Measurements from ENCODE around the gene PTRH1. TPM values are rescaled to one million over a fixed set of nuclear protein-coding genes. Genes with fewer than 3 reads are reported as not detected.

Gene PTRH1
- total RNA-seq, 1 donor from 2014 or later = 22.3 TPM

DNA sequence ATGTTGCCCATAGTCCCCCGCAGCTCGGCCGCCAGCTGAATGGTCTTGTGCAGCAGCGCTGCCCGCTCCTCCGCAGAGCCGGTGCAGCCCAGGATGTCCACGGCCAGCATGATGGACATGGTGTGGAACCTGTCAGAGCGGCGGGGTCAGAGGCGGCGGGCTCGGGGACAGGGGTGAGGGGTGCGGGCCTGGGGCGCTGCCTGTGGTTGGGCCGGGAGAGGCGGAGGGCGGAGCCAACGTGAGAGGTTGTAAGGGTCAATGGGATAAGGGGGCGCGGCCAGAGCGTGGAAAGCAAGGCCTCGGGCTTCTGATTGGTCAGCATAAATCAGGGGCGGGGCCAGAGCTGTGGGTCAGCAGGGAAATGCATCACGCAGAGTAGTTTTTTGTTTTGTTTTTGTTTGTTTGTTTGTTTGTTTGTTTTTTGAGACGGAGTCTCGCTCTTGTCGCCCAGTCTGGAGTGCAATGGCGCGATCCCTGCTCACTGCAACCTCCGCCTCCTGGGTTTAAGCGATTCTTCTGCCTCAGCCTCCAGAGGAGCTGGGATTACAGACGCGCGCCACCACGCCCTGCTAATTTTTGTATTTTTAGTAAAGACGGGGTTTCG, 26.5 kb upstream of the PTRH1 start:
- peak; percentile 48 for DNase-seq

DNA sequence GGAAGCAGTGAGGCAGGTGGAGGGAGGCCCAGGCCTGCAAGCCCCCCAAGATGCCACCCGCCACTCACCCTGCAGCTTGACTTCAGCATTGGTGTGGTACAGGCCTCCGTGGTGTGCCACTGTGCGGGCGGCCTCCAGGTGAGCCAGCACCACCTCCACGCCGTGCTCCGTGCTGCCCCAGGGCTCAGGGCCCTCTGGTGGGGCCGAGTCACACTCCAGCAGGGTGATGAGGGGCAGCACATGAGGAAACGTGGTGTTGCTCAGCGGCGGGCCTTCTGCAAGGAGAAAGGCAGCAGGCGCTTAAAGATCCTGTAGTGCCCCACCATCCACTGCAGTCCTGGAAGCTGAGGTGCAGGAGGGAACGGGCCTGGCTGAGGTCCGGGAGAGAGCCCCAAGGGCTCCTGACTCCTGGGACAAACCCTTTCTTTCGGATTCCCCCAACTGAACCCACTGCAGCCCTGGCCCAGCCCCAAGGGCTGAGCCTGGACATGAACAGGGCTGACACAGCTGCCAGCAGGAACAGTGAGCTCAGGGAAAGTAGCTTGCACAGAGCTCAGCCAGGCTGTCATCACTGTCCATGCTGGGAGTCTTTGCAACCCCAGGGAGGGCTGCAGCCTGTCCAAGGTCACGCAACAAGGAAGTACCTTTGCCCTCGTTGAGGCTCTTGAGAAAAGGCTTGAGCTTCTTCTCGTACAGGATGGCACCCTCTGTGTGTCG, 24.3 kb upstream of the PTRH1 start:
- DNase-seq = no peak

DNA sequence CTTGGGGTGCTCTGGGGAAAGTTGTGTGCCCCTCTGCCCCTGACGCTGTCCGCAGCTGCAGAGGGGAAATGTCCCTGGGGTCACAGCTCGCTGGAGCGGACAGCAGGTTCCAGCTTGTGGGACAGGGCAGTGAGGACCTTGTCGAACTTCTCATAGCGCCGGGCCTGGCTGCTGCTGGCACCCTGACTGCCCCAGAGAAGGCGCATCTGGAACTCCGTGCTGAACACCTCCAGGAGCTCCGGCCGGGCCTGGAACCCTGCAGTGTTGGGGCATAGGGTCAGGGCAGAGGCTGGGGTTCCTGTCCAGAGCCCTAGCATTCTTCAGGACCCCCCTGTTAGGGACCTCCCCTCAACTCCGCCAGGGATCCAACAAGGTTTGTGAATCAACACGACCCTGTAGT, 23.2 kb upstream of the PTRH1 start:
- no peak for DNase-seq

DNA sequence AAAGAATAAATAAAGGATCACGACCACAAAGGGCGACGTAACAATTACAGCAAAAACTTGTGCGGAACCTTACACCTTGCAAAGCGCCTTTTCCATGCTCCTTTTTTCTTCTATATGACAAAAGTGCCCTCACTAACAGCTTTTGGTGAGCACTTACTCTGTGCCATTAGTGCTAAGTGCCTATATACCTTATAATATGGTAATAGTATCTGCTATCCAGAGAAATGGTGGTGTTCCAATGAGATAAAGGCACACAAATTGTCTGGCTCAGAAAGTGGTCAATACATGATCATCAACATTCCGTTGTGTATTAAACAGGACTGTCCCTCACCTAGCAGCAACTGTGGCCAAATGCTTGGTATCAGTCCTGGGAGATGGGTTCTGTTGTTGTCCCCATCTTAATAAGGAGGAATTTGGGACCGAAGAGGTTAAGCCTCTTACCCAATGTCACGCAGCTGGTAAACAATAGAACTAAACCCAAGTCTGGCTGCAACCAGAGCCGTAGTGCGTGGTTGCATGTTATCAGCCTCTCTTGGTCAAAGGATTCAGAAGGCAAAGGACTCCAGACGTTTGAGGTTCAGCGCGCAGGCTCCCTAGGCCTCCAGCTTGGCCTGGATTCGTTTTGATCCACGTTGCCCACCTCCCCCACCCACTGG, 20.2 kb upstream of the PTRH1 start:
- DNase-seq = peak; percentile 41

DNA sequence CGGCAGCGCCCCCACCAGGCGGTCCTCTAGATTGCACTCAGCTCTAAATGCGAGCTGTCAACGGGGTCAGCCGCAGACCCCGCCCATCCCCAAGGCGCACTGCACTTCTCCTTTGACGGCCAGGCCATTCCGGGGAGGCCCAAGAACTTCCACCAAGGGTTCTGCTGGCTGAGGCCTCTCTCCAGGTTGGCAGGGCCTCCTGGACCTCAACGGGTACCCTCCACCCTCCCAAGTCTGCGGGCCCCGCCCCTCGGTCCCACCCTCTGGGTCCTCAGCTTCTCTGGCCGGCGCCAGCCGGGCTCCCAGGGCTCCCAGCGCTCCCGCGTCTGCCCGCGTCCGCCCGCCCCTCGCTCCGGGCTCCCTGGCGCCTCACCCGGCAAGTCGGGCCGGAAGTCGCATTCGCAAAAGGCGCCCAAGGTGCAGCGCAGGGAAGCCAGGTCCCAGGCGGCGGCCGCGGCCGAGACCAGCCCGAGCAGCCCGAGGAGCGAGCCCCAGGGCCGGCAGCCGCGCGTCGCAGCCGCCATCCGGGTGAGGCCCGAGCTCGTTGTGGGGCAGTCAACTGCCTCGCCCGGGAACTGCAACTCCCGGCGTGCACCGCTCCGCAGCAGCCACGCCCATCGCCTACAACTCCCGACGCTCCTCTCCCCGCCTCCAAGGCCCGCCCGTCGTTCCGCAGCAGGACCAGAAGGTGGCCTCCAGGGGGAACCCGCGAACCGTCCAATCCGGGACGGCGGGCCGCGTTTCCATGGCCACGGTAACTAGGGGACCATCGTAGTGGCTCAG, 19.5 kb upstream of the PTRH1 start, which contains the start of gene TOR2A:
TOR2A (minus strand) TSS at position 548 of the 783 bp plus-strand sequence; CDS start at position 524, 24 bp downstream.
- DNase-seq = peak; percentile 99

DNA sequence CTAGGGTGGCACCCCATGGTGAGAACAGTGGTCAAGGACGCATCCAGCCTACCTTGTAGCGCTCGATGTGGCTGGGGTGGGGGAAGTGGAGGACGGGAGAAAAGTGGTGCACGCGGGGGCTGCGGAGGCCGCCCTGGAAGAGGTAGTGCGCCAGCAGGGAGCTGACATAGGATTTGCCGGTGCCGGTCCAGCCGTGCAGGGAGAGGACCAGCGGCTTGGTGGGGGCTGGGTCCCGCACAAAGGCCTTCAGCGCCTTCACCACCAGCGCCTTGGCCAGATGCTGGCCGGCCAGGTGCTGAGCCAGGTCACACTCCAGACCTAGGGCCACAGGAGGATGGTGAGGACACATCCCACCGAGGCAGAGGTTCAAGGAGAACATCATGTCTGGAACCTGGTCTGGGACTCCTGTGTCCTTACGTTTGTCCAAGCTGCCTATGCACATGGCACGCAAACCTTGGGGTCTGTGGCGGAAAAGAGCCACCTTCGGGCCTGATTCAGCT, 18.8 kb upstream of the PTRH1 start:
- DNase-seq = no peak

DNA sequence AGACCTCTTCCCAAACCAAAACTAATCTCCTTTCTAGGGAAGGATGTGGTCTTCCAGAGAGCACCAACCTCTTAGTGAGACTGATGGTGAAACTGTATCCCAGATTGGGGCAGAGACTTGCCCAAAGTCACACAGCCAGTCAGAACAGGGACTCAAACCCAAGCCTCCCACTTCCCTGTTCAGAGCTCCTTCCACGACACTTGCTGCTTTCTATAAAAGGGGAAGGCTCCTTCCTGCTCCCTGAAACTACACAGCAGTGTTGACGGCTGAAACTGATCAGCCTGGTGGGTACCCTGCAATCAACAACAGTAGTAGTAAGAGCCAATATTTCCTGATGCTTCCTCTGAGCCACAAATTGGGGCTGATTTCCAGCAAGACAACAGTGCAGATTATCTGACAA, 18.2 kb upstream of the PTRH1 start:
- DNase-seq = no peak

DNA sequence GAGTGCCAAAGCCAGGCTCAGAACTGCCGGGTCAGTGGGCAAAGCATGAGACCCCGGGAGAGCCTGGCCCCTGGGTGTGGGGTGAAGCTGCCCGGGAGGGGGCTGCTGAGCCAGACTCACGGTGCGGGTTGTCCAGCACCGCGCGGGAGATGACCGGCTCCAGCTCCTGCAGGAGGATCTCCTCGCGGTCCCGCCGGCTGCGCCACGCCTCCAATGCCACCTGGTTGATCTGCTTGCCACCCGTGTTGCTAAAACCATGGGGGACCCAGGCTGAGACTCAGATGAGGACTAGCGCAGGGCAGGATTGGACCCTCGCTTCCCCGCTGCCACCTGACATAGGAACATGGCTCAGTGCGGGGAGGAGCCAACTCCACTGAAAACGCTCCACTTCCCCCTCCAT, 17.0 kb upstream of the PTRH1 start:
- no peak for DNase-seq

DNA sequence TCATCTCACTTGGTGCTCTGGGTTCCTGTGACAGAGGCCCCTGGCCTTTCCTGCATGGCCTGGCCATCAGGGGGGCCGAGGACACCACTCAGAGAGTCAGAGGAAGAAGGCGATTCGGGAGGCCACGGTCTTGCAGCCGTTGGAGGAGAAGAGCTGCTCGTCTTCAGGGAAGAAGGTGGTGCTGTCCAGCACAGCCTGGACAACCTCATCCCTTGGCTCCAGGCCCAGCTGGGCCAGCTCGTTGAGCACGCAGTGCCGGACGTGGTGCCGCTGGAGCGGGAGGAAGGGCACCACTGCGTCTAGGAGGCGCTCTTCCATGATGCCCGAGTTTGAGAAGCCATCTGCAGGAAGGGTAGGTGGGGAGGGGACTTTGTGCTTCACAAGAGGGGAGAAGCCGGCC, 16.5 kb upstream of the PTRH1 start:
- no peak for DNase-seq

DNA sequence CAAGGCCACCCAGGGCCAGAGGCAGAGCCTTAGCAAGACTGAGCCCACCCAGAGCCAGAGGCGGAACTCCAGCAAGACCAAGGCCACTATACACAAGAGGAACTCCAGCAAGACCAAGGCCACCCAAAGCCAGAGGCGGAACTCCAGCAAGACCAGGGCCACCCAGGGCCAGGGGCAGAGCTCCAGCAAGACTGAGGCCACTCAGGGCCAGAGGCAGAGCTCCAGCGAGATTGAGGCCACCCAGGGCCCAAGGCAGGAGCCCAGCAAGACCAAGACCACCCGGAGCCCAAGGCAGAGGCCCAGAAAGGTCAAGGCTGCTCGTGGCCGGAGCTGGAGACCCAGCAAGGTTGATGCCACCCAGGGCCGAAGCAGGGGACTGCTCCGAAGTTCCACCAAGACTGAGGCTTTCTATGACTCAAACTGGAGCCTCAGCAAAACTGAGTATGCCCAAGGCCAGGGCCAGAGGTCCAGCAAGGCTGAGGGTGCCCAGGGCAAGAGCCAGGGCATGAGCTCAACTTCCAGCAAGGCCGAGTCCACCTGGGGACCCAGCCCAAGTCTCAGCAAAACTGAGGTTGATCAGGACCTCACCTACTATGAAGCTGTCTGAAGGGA, 15.4 kb upstream of the PTRH1 start:
- no peak for DNase-seq

DNA sequence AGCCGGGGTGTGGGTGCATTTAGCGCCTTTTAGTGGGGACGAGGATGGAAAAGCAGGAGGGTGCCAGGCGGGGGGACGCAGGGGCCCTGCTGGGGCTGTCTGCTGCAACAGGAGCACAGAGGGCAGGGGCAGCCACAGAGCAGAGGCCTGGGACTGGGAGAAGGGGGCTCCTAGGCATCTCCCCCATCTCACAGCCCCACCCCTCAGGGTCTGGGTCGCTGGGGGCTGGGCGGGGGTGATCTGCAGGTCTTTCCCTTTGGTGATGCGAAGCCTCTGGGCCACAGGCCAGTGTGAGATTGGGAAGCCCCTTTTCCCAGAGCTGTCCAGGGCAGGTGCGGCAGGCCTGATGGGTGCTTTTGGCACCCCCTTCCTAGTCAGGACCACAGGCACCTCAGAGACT, 14.8 kb upstream of the PTRH1 start:
- no peak for DNase-seq

DNA sequence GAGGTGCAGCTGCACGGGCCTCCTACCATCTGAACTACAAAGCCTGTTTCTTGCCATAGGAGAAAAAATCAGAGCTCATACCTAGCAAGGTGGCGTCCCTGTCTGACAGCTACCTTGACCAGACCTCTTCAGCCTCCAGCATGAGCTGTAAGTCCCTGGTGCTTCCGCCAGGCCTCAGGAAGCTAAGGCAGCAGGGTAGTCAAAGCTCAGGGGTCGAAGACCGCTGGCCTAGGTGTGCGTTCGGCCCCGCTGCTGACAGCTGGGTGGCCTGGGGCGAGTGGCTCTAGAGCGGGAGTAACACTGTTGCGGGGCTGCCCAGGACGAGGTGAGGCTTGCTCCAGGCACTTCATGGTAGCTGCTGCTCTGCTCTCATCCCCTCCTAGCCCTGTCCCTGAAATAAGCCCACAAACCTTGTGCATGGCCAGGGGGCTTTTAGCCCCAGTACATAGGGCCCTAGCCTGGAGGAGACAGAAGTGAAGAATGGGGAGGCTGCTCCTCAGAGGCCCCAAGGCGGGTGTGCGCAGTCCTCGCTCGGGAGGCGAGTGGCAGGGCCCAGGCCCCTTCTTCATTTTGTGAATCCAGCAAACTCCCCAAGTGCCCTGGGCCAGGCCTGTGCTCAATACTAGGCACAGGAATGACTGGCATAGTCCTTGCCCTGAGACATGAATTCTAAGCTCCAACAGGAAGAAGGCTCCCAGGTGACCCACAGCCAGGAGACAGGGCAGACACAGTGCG, 14.2 kb upstream of the PTRH1 start:
- DNase-seq = no peak

DNA sequence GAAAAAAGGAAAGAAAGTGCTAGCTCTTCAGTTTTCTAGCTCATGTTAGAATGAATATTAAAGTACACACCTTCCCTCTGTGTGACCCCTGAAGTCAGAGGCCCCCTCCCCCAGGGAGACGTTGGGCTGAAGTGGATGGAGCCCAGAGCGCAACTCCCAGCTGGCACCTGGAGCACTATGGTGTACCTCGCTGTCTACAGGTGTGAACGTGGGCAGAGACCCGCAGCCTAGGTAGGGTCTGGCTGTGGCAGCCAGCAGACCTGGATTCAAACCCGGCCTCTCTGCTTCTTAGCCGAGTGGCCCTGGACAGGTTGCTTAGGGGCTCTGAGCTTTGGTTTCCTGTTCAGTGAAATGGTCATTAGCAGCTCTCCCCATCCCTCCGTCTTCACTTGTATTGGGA, 13.3 kb upstream of the PTRH1 start:
- no peak for DNase-seq

DNA sequence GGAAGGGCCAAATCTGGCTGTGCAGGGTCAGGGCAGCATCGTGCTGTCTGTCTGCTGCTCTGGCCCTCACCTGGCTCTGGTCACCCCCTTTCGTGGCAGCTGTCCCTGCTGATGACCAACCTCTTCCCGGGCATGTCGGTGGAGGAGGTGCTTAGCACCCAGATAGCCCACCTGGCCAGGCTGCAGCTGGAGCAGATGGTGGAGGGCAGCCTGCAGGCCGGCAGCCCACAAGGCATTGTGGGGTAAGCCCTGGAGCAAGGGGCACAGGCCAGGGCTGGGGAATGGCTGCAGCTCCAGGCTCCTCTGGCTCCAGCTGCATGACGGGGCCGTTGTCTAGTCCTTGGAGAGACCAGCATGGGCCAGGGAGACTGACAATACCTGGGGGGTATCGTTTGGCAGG, 11.4 kb upstream of the PTRH1 start:
- no peak for DNase-seq

DNA sequence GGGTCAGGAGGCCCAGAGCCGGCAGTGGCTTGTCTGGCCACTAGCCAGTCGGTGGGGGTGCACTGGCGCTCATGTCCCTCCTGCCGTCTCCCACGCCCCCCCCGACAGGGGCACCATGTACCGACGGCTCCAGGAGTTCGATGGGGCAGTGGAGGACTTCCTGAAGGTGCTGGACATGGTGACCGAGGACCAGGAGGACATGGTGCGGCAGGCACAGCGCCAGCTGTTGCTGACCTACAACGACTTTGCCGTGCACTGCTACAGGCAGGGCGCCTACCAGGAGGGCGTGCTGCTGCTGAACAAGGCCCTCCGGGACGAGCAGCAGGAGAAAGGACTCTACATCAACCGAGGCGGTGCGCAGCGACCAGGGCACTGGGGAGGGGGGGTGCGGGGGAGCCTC, 8.5 kb upstream of the PTRH1 start:
- no peak for DNase-seq

DNA sequence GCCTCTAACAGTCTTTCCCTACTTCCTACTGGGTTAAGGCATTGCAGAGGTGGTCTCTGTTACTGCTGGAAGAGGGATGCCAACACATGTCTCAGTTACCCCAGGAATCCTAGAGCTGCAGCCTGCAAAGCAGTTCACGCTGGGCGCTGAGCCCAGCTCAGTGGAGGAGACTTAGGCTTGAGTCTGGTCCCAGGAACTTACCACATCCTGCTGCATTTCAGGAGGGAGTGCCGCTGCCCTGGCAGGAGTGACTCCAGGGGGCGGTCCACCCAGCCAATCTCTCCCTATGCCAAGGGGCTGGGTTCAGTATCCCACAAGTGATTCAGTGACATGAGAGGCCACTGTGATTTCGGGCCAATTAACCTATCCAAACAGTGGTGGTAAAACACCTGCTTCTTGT, 8.0 kb upstream of the PTRH1 start:
- DNase-seq = no peak

DNA sequence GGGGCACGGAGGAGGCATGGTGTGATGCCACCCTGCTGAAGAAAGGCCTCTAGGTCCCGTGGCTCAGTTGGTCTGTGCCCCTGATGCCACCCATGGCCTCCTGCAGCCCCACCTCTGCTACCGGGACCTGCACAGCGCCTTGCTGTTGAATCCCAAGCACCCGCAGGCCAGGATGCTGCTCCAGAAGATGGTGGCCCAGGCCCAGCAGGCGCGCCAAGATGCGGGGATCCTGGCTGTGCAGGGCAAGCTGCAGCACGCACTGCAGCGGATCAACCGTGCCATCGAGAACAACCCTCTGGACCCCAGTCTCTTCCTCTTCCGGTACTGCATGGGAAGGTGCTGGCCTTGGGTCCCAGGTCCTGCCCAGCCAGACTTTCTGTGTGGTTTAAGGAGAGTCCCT, 7.5 kb upstream of the PTRH1 start:
- DNase-seq = no peak

DNA sequence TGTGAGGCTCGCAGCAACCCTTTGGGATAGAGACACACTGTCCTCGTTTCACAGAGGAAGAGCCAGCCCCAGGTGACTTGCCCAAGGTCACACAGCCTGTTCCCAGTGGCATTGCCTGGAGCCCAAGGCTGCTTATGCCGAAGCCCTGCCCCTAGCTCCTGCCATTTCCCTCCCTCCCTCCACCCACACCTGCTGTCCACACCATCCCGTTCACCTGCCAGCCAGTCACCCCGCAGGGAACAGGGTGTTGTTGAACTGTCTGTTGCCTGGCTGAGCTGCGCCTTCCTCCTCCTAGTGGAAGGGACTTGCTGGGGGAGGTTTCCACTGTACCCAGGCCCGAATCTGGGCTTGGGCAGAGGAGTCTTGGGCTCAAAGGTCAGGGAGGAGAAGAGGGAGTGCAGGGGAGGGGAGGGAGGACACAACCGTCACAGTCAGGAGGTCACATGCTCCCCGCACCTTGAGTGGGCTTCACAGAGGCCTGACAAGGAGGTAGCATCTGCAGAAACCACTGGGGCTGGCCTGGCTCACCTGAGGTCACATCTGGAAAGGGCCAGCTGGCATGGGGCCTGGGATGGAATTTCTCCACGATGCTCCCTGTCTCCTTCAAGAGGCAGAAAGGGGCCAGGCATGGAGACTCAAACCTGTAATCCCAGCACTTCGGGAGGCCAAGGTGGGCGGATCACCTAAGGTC, 6.7 kb upstream of the PTRH1 start:
- no peak for DNase-seq

DNA sequence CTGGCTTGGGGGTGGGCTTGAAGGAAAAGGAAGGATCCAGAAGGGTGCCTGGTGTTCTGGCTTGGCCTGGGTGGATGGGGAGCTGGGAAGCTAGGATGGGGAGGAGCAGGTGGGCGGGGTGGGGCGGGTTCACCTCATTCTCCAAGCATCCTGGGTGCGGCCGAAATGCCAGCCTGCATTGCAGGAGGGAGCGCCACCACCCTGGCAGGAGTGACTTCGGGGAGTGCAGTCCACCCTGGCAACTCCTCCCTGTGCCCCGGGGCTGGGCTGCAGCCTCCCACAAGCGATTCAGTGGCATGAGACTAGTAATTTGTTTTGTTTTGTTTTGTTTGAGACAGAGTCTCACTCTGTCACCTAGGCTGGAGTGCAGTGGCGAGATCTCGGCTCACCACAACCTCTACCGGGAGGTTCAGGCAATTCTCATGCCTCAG, 5.9 kb upstream of the PTRH1 start:
- DNase-seq = no peak

DNA sequence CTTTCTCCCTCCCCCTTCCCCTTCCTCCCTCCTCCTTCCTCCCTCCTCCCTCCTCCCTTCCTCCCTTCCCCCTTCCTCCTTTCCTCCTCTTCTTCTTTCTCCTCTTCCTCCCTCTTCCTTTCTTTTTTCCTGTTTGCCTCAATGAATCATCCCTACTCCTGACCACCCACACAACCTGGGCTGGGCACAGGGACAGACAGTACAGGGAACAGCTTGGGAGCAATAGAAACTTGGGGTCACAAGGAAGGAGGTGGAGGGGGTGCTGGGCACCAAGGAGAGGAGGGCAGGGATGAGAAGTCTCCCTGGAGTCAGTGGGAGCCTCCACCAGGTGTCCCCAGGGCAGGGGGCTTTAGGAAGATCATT, 5.4 kb upstream of the PTRH1 start:
- DNase-seq = no peak

Data from dermis blood vessel endothelial cell (primary cell).